HEK293 (cell line): ENCODE measurements around the gene BUB3.

Experiments
- CTCF ChIP-seq: fragments of 450-650 bp; formaldehyde crosslinking; IDR thresholded peaks from 2 replicates; pipeline ENCODE4 v1.5.1; 2016; ENCODE audit warnings: missing biosample characterization, missing genetic modification characterization
- HOXA7 ChIP-seq: sonication (generic); formaldehyde crosslinking; IDR thresholded peaks from 2 replicates; pipeline ENCODE4 v1.8.1; 2022; ENCODE audit warnings: missing genetic modification reagents, borderline replicate concordance
- REST ChIP-seq: fragments of 450-650 bp; formaldehyde crosslinking; IDR thresholded peaks from 2 replicates; pipeline ENCODE4 v1.5.1; 2016; ENCODE audit warnings: missing biosample characterization, missing genetic modification characterization
- SCRT2 ChIP-seq: fragments of 450-650 bp; formaldehyde crosslinking; IDR thresholded peaks from 2 replicates; pipeline ENCODE4 v1.5.1; 2016; ENCODE audit warnings: missing biosample characterization, missing genetic modification characterization
- YY1 ChIP-seq: fragments of 450-650 bp; formaldehyde crosslinking; IDR thresholded peaks from 2 replicates; pipeline ENCODE4 v1.5.1; 2018; ENCODE audit warnings: missing biosample characterization, missing genetic modification characterization
- ZNF146 ChIP-seq: fragments of 450-650 bp; formaldehyde crosslinking; IDR thresholded peaks from 2 replicates; pipeline ENCODE4 v1.5.1; 2016; ENCODE audit warnings: missing biosample characterization, missing genetic modification characterization
- ZNF274 ChIP-seq, 2 experiments: fragments of 200-500 bp in 1 of 2; fragments of 450-650 bp in 1 of 2; sonication (Bioruptor generic) in 1 of 2; formaldehyde crosslinking in 1 of 2; IDR thresholded peaks; 2 replicates each; pipeline versions ENCODE4 v1.5.1 to v1.6.1; 2014 to 2016; ENCODE audit warnings: borderline replicate concordance in 1 of 2, inconsistent platforms in 1 of 2, low read length in 1 of 2, missing biosample characterization in 1 of 2, missing genetic modification characterization in 1 of 2
- ZNF354C ChIP-seq: fragments of 450-650 bp; formaldehyde crosslinking; IDR thresholded peaks from 2 replicates; pipeline ENCODE4 v1.5.1; 2016; ENCODE audit warnings: missing biosample characterization, missing genetic modification characterization, low read depth, borderline replicate concordance
- ZNF366 ChIP-seq: fragments of 450-650 bp; formaldehyde crosslinking; conservative IDR thresholded peaks from 2 replicates; pipeline ENCODE4 v1.5.1; 2016; ENCODE audit warnings: missing biosample characterization, missing genetic modification characterization
- ZNF416 ChIP-seq: fragments of 450-650 bp; formaldehyde crosslinking; IDR thresholded peaks from 2 replicates; pipeline ENCODE4 v1.5.1; 2016; ENCODE audit warnings: missing biosample characterization, missing genetic modification characterization
- ZNF501 ChIP-seq: fragments of 450-650 bp; formaldehyde crosslinking; IDR thresholded peaks from 2 replicates; pipeline ENCODE4 v1.5.1; 2016; ENCODE audit warnings: missing biosample characterization, missing genetic modification characterization
- ZNF660 ChIP-seq: fragments of 450-650 bp; IDR thresholded peaks from 2 replicates; pipeline ENCODE4 v1.5.1; 2018; ENCODE audit warnings: missing biosample characterization, mild to moderate bottlenecking, missing genetic modification characterization
- ZNF76 ChIP-seq: fragments of 450-650 bp; formaldehyde crosslinking; IDR thresholded peaks from 2 replicates; pipeline ENCODE4; 2016; ENCODE audit warnings: low read depth, missing biosample characterization, missing genetic modification characterization, borderline replicate concordance
- ZNF843 ChIP-seq: fragments of 450-650 bp; formaldehyde crosslinking; IDR thresholded peaks from 2 replicates; pipeline ENCODE4 v1.5.1; 2016; ENCODE audit warnings: missing biosample characterization, missing genetic modification characterization

GRCh38 chr10:123145542-123146012 is 8.6 kb upstream of the BUB3 start:
- TF ChIP-seq ZNF274 (IDR thresholded peaks at IDR 0.05; ENCODE audit: low read length) (no peak), ZNF274 (tag by site-specific recombination; IDR thresholded peaks at IDR 0.05; ENCODE audit: borderline replicate concordance) (no peak), ZNF76 (no peak), CTCF (no peak), SCRT2 (no peak), YY1 (tag by site-specific recombination) (no peak), ZNF843 (tag by site-specific recombination) (no peak), ZNF416 (tag by site-specific recombination) (no peak), ZNF146 (tag by site-specific recombination) (no peak), HOXA7 (CRISPR knock-in tag) (no peak), ZNF354C (tag by site-specific recombination) (no peak), ZNF501 (tag by site-specific recombination) (no peak), ZNF660 (tag by site-specific recombination) (no peak), REST (tag by site-specific recombination) (no peak), ZNF366 (tag by site-specific recombination) (no peak)
